Keratinocyte (primary cell): ENCODE measurements around the gene RHOT1. TPM values are rescaled to one million over a fixed set of nuclear protein-coding genes. Genes with fewer than 3 reads are reported as not detected.
"Not testable (repeated sequence)": the region's sequence is repeated elsewhere in the genome, so short reads cannot be mapped to it uniquely, and the experiment has no call there.

Source experiments
- DNase-seq: peaks from one replicate; pipeline ENCODE4 v3.0.0-alpha.2; 2011; ENCODE audit warnings: low read depth, missing footprints, low spot score
- FAIRE-seq: peaks from 2 replicates; lab custom pipeline; 2011; peaks lifted over from hg19 to GRCh38; lab: Jason Lieb, UNC
- H2AFZ ChIP-seq: 2 replicates; pipeline ENCODE4 v1.6.0; 2012; ENCODE audit warnings: low read length, control low read depth, inconsistent platforms; ENCODE audit not compliant: control insufficient read depth
- H3K27ac ChIP-seq: 2 replicates; pipeline ENCODE4 v1.5.1; 2011; ENCODE audit warnings: low read length; ENCODE audit not compliant: control insufficient read depth, insufficient read depth
- H3K27me3 ChIP-seq: 3 replicates; pipeline ENCODE4 v1.6.0; 2011; ENCODE audit warnings: low read length; ENCODE audit not compliant: control insufficient read depth, insufficient read depth; ENCODE audit errors: extremely low read depth
- H3K36me3 ChIP-seq, 2 experiments: 2 replicates in 1 of 2; 3 replicates in 1 of 2; pipeline ENCODE4 v1.5.1; 2011; ENCODE audit warnings: low read length in 2 of 2, mild to moderate bottlenecking in 1 of 2; ENCODE audit not compliant: control insufficient read depth in 2 of 2, insufficient read depth in 2 of 2; ENCODE audit errors: extremely low read depth in 1 of 2
- H3K4me1 ChIP-seq: 3 replicates; pipeline ENCODE4 v1.5.1; 2011; ENCODE audit warnings: low read length; ENCODE audit not compliant: control insufficient read depth, insufficient read depth; ENCODE audit errors: extremely low read depth
- H3K4me2 ChIP-seq: 3 replicates; pipeline ENCODE4 v1.6.0; 2011; ENCODE audit warnings: low read depth, low read length; ENCODE audit not compliant: control insufficient read depth, insufficient read depth; ENCODE audit errors: extremely low read depth
- H3K4me3 ChIP-seq, 3 experiments: fragments of 200-600 bp in 1 of 3; sonication (generic) in 1 of 3; 2 replicates in 2 of 3; 3 replicates in 1 of 3; pipeline ENCODE4 v1.5.1; 2011 to 2016; ENCODE audit warnings: low read length in 3 of 3, mild to moderate bottlenecking in 3 of 3, control low read depth in 2 of 3, inconsistent platforms in 1 of 3, low read depth in 1 of 3, mixed read lengths in 1 of 3, mixed run types in 1 of 3, moderate library complexity in 1 of 3; ENCODE audit not compliant: control insufficient read depth in 2 of 3, insufficient read depth in 2 of 3; ENCODE audit errors: extremely low read depth in 1 of 3
- H3K79me2 ChIP-seq: 2 replicates; pipeline ENCODE4 v1.6.0; 2012; ENCODE audit warnings: low read length; ENCODE audit not compliant: control insufficient read depth, insufficient read depth
- H3K9ac ChIP-seq: 3 replicates; pipeline ENCODE4 v1.6.0; 2011; ENCODE audit warnings: low read length; ENCODE audit not compliant: control insufficient read depth, insufficient read depth; ENCODE audit errors: extremely low read depth
- H3K9me1 ChIP-seq: 3 replicates; pipeline ENCODE4 v1.6.0; 2011; ENCODE audit warnings: low read length; ENCODE audit not compliant: control insufficient read depth, insufficient read depth; ENCODE audit errors: extremely low read depth
- H3K9me3 ChIP-seq: 2 replicates; pipeline ENCODE4 v1.5.1; 2012; ENCODE audit warnings: low read depth, low read length; ENCODE audit not compliant: control insufficient read depth
- H4K20me1 ChIP-seq: 3 replicates; pipeline ENCODE4 v1.6.0; 2011; ENCODE audit warnings: low read length; ENCODE audit not compliant: control insufficient read depth, insufficient read depth; ENCODE audit errors: extremely low read depth
- CTCF ChIP-seq, 3 experiments: IDR thresholded peaks in 1 of 3; conservative IDR thresholded peaks in 1 of 3; optimal IDR thresholded peaks in 1 of 3; 2 replicates in 2 of 3; 3 replicates in 1 of 3; pipeline versions ENCODE3 to v1.5.1; 2011; ENCODE audit warnings: low read length in 3 of 3, mild to moderate bottlenecking in 3 of 3, moderate library complexity in 2 of 3, control low read depth in 1 of 3, inconsistent platforms in 1 of 3; ENCODE audit not compliant: insufficient read depth in 2 of 3; ENCODE audit errors: extremely low read depth in 1 of 3
- EZH2 ChIP-seq: IDR thresholded peaks from one replicate; pipeline ENCODE4 v1.6.1; 2012; ENCODE audit warnings: inconsistent platforms, mild to moderate bottlenecking, low read length, moderate library complexity
- dilution Hi-C: fragments of 300-500 bp; cut with MboI; formaldehyde crosslinking; loops from one replicate; pipeline ENCODE4 v1.7.0; 2020; ENCODE audit warnings: low sequenced_read_pairs; ENCODE audit not compliant: extremely low pct_ligation_motif_present
- polyA minus RNA-seq, 3 experiments: library from RNA; depleted of rRNA, polyadenylated mRNA; stranded (reverse); fragments of >200 nt; gene quantifications; 1 replicate in 1 of 3; 2 replicates in 1 of 3; 3 replicates in 1 of 3; pipeline ENCODE4 v1.2.3, GENCODE V29; 2011
- polyA plus RNA-seq, 5 experiments: library from polyadenylated mRNA; depleted of rRNA in 3 of 5; stranded (reverse) in 3 of 5; stranded (forward) in 1 of 5; unstranded in 1 of 5; fragments of >200 nt; gene quantifications; 1 replicate in 1 of 5; 2 replicates in 3 of 5; 3 replicates in 1 of 5; pipeline versions ENCODE4 v1.2.1 to v1.2.3, GENCODE V29; 2011 to 2012; ENCODE audit warnings: missing spikeins in 2 of 5, low read depth in 1 of 5, low replicate concordance in 1 of 5

RHOT1 gene
- 19.6 to 50.4 TPM (median 34.5 TPM) in 3 replicates for polyA plus RNA-seq
- 19.9 TPM for polyA plus RNA-seq (2011; ENCODE audit: low read depth)
- polyA plus RNA-seq (2011; cell fraction: cytosol; rRNA removed), result 28.2 and 65.7 TPM in 2 replicates
- polyA plus RNA-seq (2011; cell fraction: nucleus; rRNA removed), result 28.5 and 35.8 TPM in 2 replicates
- 12.2 and 22.5 TPM in 2 replicates for polyA plus RNA-seq (2012; ENCODE audit: low replicate concordance)
- polyA minus RNA-seq, result 3.4 to 44.8 TPM (median 25.4 TPM) in 3 replicates
- polyA minus RNA-seq (2011; cell fraction: cytosol; rRNA and poly(A)+ RNA removed), result 28.6 TPM
- polyA minus RNA-seq (2011; cell fraction: nucleus; rRNA and poly(A)+ RNA removed), result 16.5 and 34.3 TPM in 2 replicates

DNA sequence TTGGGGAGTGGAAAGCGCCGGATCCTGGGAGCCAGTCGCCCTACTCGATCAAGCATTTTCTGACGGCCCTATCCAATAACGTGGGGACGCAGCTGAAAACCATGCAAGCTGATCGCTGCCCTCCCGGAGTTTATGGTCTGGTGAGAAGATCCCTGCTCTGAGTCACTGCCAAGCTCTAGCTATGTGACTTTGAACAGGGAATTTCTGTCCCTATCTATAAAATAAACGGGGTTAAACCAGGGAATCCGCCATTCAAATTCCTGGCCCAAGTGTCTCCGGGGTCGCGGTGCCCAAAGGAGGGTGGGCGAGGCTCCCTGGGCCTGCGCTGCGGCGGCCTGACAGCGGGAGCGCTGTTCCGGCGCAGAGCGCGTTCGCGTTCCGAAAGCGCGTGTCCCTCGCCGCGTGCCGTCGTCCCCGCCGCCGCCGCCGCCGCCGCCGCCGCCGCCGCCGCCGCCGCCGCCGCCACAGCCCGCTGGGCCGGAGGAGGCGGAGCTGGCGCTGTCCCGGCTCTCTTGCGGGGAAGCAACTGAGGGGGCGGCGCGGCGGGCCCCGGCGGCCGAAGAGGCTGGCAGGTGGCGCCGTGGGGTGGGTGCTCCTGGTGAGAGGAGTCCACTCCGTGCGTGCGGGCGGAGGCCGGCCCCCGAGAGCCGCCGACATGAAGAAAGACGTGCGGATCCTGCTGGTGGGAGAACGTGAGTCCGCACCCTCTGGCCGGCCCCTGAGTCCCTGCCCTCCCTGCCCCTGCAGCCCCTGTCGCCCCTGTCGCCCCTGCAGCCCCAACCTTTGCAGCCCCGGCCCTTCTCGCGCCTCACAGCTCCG is at the start of gene RHOT1:
RHOT1 (plus strand) TSS at position 465 of the 819 bp plus-strand sequence; CDS start at position 656, 191 bp downstream.
- TF ChIP-seq CTCF (optimal IDR thresholded peaks at IDR 0.05 in 1 of 3, IDR thresholded peaks at IDR 0.05 in 1 of 3, conservative IDR thresholded peaks at IDR 0.05 in 1 of 3; ENCODE audit: extremely low read depth in 1 of 3, insufficient read depth in 2 of 3, low read length in 3 of 3) (peak; percentile 45 to 79 (median 71)), EZH2 (no peak)
- Histone ChIP-seq H3K79me2 (peaks cover 33% of the 10 kb centered on the region), H3K36me3 (peaks cover 0 to 4% of the 10 kb centered on the region in 2 experiments), H2AFZ (peak within 1 kb of the TSS; percentile 92), H3K9me1 (no peaks in the 10 kb centered on the region), H3K27ac (peak within 1 kb of the TSS; percentile 94), H3K9me3 (no peaks in the 10 kb centered on the region), H3K4me2 (peak within 1 kb of the TSS; percentile 97), H3K27me3 (no peaks in the 10 kb centered on the region), H3K9ac (peak within 1 kb of the TSS; percentile 83), H3K4me1 (peaks cover 8% of the 10 kb centered on the region), H3K4me3 (peak within 1 kb of the TSS; percentile 94 to 97 (median 96)), H4K20me1 (no peaks in the 10 kb centered on the region)
- FAIRE-seq (peak; percentile 5), DNase-seq (peak; percentile 55)
- dilution Hi-C loops, result no loop called here

GRCh38 chr17:32099686-32100085 is 42.6 kb upstream of the RHOT1 start:
- no peak overlapping the region for H2AFZ ChIP-seq
- no peaks in the 10 kb centered on the region for H3K9me1 ChIP-seq
- no peak overlapping the region for H3K9ac ChIP-seq
- no peak overlapping the region for H3K4me2 ChIP-seq
- no peaks in the 10 kb centered on the region for H3K36me3 ChIP-seq
- TF ChIP-seq EZH2 (no peak), CTCF (optimal IDR thresholded peaks at IDR 0.05 in 1 of 3, IDR thresholded peaks at IDR 0.05 in 1 of 3, conservative IDR thresholded peaks at IDR 0.05 in 1 of 3; ENCODE audit: extremely low read depth in 1 of 3, insufficient read depth in 2 of 3, low read length in 3 of 3) (no peak)
- H3K9me3 ChIP-seq, result no peaks in the 10 kb centered on the region
- dilution Hi-C loops, result no loop called here
- H3K79me2 ChIP-seq, result no peaks in the 10 kb centered on the region
- H3K27ac ChIP-seq, result no peak overlapping the region
- H3K27me3 ChIP-seq, result no peaks in the 10 kb centered on the region
- no peak for FAIRE-seq
- H3K4me1 ChIP-seq, result no peaks in the 10 kb centered on the region
- DNase-seq, result no peak
- H4K20me1 ChIP-seq, result no peaks in the 10 kb centered on the region
- H3K4me3 ChIP-seq, result no peak overlapping the region

DNA sequence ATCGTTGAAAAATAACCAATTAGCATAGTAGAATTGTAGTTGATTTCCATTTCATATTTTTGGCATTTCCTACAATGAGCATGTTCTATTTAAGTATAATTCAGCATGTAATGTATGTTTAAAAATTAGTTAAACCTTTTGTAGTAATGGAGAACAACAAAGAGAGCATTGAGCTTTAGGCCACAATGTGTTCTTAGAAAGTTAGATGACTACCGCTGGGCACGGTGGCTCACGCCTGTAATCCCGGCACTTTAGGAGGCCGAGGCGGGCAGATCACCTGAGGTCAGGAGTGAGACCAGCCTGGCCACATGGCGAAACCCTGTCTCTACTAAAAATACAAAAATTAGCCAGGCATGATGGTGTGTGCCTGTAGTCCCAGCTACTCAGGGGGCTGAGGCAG is 42.0 kb upstream of the RHOT1 start:
- H3K4me1 ChIP-seq, H3K27ac ChIP-seq, H3K9me1 ChIP-seq, H2AFZ ChIP-seq, H3K79me2 ChIP-seq, dilution Hi-C loops, H3K9ac ChIP-seq, H3K9me3 ChIP-seq, FAIRE-seq, H3K4me3 ChIP-seq, H3K27me3 ChIP-seq, H3K36me3 ChIP-seq, H4K20me1 ChIP-seq, H3K4me2 ChIP-seq, DNase-seq: not testable (repeated sequence)
